Mesendoderm (in vitro differentiated cells): ENCODE results near the gene ZNF845.

Experiments used
- DNase-seq: peaks from one replicate; pipeline ENCODE4 v3.0.0; 2013
- H2AK5ac ChIP-seq: 2 replicates; pipeline ENCODE4 v1.6.1; 2013; ENCODE audit warnings: low read length, inconsistent platforms
- H2BK120ac ChIP-seq: 2 replicates; pipeline ENCODE4 v1.6.1; 2013; ENCODE audit warnings: low read depth, mild to moderate bottlenecking, low read length, moderate library complexity, mixed read lengths
- H2BK15ac ChIP-seq: replicated peaks from 2 replicates; pipeline ENCODE4 v1.6.1; 2013; ENCODE audit warnings: low read depth, mild to moderate bottlenecking, moderate library complexity
- H2BK5ac ChIP-seq: 2 replicates; pipeline ENCODE4 v1.6.1; 2013; ENCODE audit warnings: low read length, inconsistent platforms
- H3K18ac ChIP-seq: 2 replicates; pipeline ENCODE4 v1.6.1; 2013; ENCODE audit warnings: mild to moderate bottlenecking, low read length, mixed read lengths
- H3K23ac ChIP-seq: one replicate; pipeline ENCODE4 v1.6.1; 2013; ENCODE audit warnings: low read length
- H3K27ac ChIP-seq: 2 replicates; pipeline ENCODE4 v1.5.1; 2013; ENCODE audit warnings: low read depth, mild to moderate bottlenecking, inconsistent platforms, low read length, moderate library complexity
- H3K27me3 ChIP-seq: 2 replicates; pipeline ENCODE4 v1.6.1; 2013; ENCODE audit warnings: low read length, control low read depth, mild to moderate bottlenecking, inconsistent platforms; ENCODE audit not compliant: insufficient read depth, poor library complexity
- H3K36me3 ChIP-seq: 2 replicates; pipeline ENCODE4 v1.6.1; 2013; ENCODE audit warnings: low read length, inconsistent platforms; ENCODE audit not compliant: control insufficient read depth, insufficient read depth
- H3K4ac ChIP-seq: one replicate; pipeline ENCODE4 v1.6.1; 2013; ENCODE audit warnings: low read depth, mild to moderate bottlenecking, low read length, moderate library complexity
- H3K4me1 ChIP-seq: 2 replicates; pipeline ENCODE4 v1.6.1; 2013; ENCODE audit warnings: low read depth, low read length, inconsistent platforms; ENCODE audit not compliant: control insufficient read depth
- H3K4me2 ChIP-seq: 2 replicates; pipeline ENCODE4 v1.6.1; 2013; ENCODE audit warnings: low read length
- H3K4me3 ChIP-seq: 2 replicates; pipeline ENCODE4 v1.5.1; 2013; ENCODE audit warnings: mild to moderate bottlenecking, low read length
- H3K56ac ChIP-seq: one replicate; pipeline ENCODE4 v1.6.1; 2013; ENCODE audit warnings: low read length
- H3K79me1 ChIP-seq: 2 replicates; pipeline ENCODE4 v1.6.1; 2013; ENCODE audit warnings: low read length, inconsistent platforms
- H3K79me2 ChIP-seq: 2 replicates; pipeline ENCODE4 v1.6.1; 2013; ENCODE audit warnings: mild to moderate bottlenecking, low read length; ENCODE audit not compliant: control insufficient read depth, insufficient read depth
- H3K9ac ChIP-seq: 2 replicates; pipeline ENCODE4 v1.6.1; 2013; ENCODE audit warnings: low read length, inconsistent platforms
- H4K5ac ChIP-seq: one replicate; pipeline ENCODE4 v1.6.1; 2013; ENCODE audit warnings: low read length
- H4K8ac ChIP-seq: one replicate; pipeline ENCODE4 v1.6.1; 2013; ENCODE audit warnings: low read depth, mild to moderate bottlenecking, control low read depth, low read length, moderate library complexity
- WGBS: extraction: QIAGEN DNeasy Blood & Tissue Kit; methylation state at CpG from one replicate; pipeline ENCODE4 v1.1.7; 2013; ENCODE audit warnings: low lambda C conversion rate, missing lambda C conversion rate; ENCODE audit not compliant: insufficient coverage; ENCODE audit errors: extremely low coverage; 5-methylcytosine and 5-hydroxymethylcytosine counted together

Gene ZNF845

GRCh38 chr19:53388904-53389303 is 55.4 kb downstream of the ZNF845 start:
- no peak overlapping the region for H2BK5ac ChIP-seq
- H3K4me2 ChIP-seq, result no peak overlapping the region
- H3K79me2 ChIP-seq, result no peaks in the 10 kb centered on the region
- no peak overlapping the region for H3K27ac ChIP-seq
- no peak overlapping the region for H3K4me3 ChIP-seq
- H4K8ac ChIP-seq, result no peak overlapping the region
- H4K5ac ChIP-seq, result no peak overlapping the region
- H2BK120ac ChIP-seq, result no peak overlapping the region
- no peak overlapping the region for H3K23ac ChIP-seq
- H3K36me3 ChIP-seq, result no peaks in the 10 kb centered on the region
- WGBS, result no CpG with 5 or more reads among the region's 5 CpGs
- H2AK5ac ChIP-seq, result no peak overlapping the region
- no peak overlapping the region for H3K4ac ChIP-seq
- H3K9ac ChIP-seq, result no peak overlapping the region
- DNase-seq, result no peak
- H3K4me1 ChIP-seq, result no peaks in the 10 kb centered on the region
- no peaks in the 10 kb centered on the region for H3K27me3 ChIP-seq
- no peak overlapping the region for H2BK15ac ChIP-seq
- H3K79me1 ChIP-seq, result no peaks in the 10 kb centered on the region
- H3K18ac ChIP-seq, result no peak overlapping the region
- H3K56ac ChIP-seq, result no peak overlapping the region

GRCh38 chr19:53389571-53389970 is 56.0 kb downstream of the ZNF845 start:
- H3K56ac ChIP-seq, result no peak overlapping the region
- no peaks in the 10 kb centered on the region for H3K36me3 ChIP-seq
- H3K4me3 ChIP-seq, result no peak overlapping the region
- no peaks in the 10 kb centered on the region for H3K79me2 ChIP-seq
- DNase-seq, result no peak
- H2BK120ac ChIP-seq, result no peak overlapping the region
- H3K4me2 ChIP-seq, result no peak overlapping the region
- no peak overlapping the region for H2BK5ac ChIP-seq
- WGBS, result no CpG with 5 or more reads among the region's 8 CpGs
- no peak overlapping the region for H2BK15ac ChIP-seq
- H4K8ac ChIP-seq, result no peak overlapping the region
- H3K79me1 ChIP-seq, result no peaks in the 10 kb centered on the region
- H3K18ac ChIP-seq, result no peak overlapping the region
- no peak overlapping the region for H4K5ac ChIP-seq
- H3K27me3 ChIP-seq, result no peaks in the 10 kb centered on the region
- no peak overlapping the region for H3K27ac ChIP-seq
- no peak overlapping the region for H3K23ac ChIP-seq
- H3K4me1 ChIP-seq, result no peaks in the 10 kb centered on the region
- no peak overlapping the region for H2AK5ac ChIP-seq
- H3K9ac ChIP-seq, result no peak overlapping the region
- no peak overlapping the region for H3K4ac ChIP-seq

- peak; percentile 35 for DNase-seq
- H3K4me1 ChIP-seq, result no peaks in the 10 kb centered on the region
- no peak overlapping the region for H3K4me2 ChIP-seq
- H3K4me3 ChIP-seq, result no peak overlapping the region
- no peak overlapping the region for H3K56ac ChIP-seq
- H2BK120ac ChIP-seq, result no peak overlapping the region
- H3K18ac ChIP-seq, result no peak overlapping the region
- no peak overlapping the region for H2AK5ac ChIP-seq
- no peak overlapping the region for H3K4ac ChIP-seq
- no CpG with 5 or more reads among the region's 22 CpGs for WGBS
- no peak overlapping the region for H4K8ac ChIP-seq
- no peak overlapping the region for H4K5ac ChIP-seq
- no peaks in the 10 kb centered on the region for H3K27me3 ChIP-seq
- no peaks in the 10 kb centered on the region for H3K79me2 ChIP-seq
- H3K9ac ChIP-seq, result no peak overlapping the region
- H3K36me3 ChIP-seq, result no peaks in the 10 kb centered on the region
- H3K79me1 ChIP-seq, result no peaks in the 10 kb centered on the region
- H2BK15ac ChIP-seq, result no peak overlapping the region
- H3K27ac ChIP-seq, result no peak overlapping the region
- H2BK5ac ChIP-seq, result no peak overlapping the region
- no peak overlapping the region for H3K23ac ChIP-seq
Measured at GRCh38 chr19:53389978-53390377, 56.4 kb downstream of the ZNF845 start.

- WGBS, result no CpG with 5 or more reads among the region's 18 CpGs
- Histone ChIP-seq H3K56ac (peak overlapping the region; percentile 88), H3K4me1 (no peaks in the 10 kb centered on the region), H3K4ac (no peak overlapping the region), H4K8ac (no peak overlapping the region), H2BK5ac (no peak overlapping the region), H3K27me3 (no peaks in the 10 kb centered on the region), H3K79me1 (peaks cover 1% of the 10 kb centered on the region), H3K4me3 (no peak overlapping the region), H3K4me2 (peak overlapping the region; percentile 56), H3K36me3 (peaks cover 1% of the 10 kb centered on the region), H3K18ac (no peak overlapping the region), H2AK5ac (no peak overlapping the region), H2BK15ac (no peak overlapping the region), H3K79me2 (no peaks in the 10 kb centered on the region), H2BK120ac (no peak overlapping the region), H3K9ac (peak overlapping the region; percentile 70), H3K27ac (peak overlapping the region; percentile 1), H4K5ac (no peak overlapping the region), H3K23ac (no peak overlapping the region)
- DNase-seq, result peak; percentile 92
Measured at GRCh38 chr19:53394522-53394973, 61.0 kb downstream of the ZNF845 start.

- H3K36me3 ChIP-seq, result peaks cover 1% of the 10 kb centered on the region
- H3K27ac ChIP-seq, result peak within 1 kb of the TSS; percentile 1
- no peak within 1 kb of the TSS for H3K23ac ChIP-seq
- WGBS, result no CpG with 5 or more reads among the region's 58 CpGs
- no peaks in the 10 kb centered on the region for H3K4me1 ChIP-seq
- H3K4ac ChIP-seq, result no peak within 1 kb of the TSS
- no peaks in the 10 kb centered on the region for H3K79me2 ChIP-seq
- H3K56ac ChIP-seq, result peak within 1 kb of the TSS; percentile 88
- H2BK5ac ChIP-seq, result no peak within 1 kb of the TSS
- H4K8ac ChIP-seq, result no peak within 1 kb of the TSS
- H3K79me1 ChIP-seq, result peaks cover 1% of the 10 kb centered on the region
- no peak within 1 kb of the TSS for H4K5ac ChIP-seq
- peak within 1 kb of the TSS; percentile 63 for H3K18ac ChIP-seq
- no peaks in the 10 kb centered on the region for H3K27me3 ChIP-seq
- H3K9ac ChIP-seq, result peak within 1 kb of the TSS; percentile 81
- H3K4me2 ChIP-seq, result peak within 1 kb of the TSS; percentile 83
- DNase-seq, result peak; percentile 96
- no peak within 1 kb of the TSS for H2BK120ac ChIP-seq
- H2BK15ac ChIP-seq, result no peak within 1 kb of the TSS
- H3K4me3 ChIP-seq, result peak within 1 kb of the TSS; percentile 86
- no peak within 1 kb of the TSS for H2AK5ac ChIP-seq
Measured at GRCh38 chr19:53394974-53395839, 61.7 kb downstream of the ZNF845 start, which contains the start of gene ZNF765. Gene ZNF765, plus strand, starts transcription at chr19:53395149. Its CDS starts 2,867 bp downstream, at chr19:53398016.
